ENCODE data around the gene AHNAK. TPM values are rescaled to one million over a fixed set of nuclear protein-coding genes. Genes with fewer than 3 reads are reported as not detected.

AHNAK gene
- total and polyA plus RNA-seq, 2 of the 8 experiments (the other 6 are each of a cell fraction or from before 2014, with no cell fraction given) = 2.0 to 5.8 TPM

GRCh38 chr11:62419943-62420342, 126.7 kb downstream of the AHNAK start (continued):
- TF ChIP-seq, protein P1, sequence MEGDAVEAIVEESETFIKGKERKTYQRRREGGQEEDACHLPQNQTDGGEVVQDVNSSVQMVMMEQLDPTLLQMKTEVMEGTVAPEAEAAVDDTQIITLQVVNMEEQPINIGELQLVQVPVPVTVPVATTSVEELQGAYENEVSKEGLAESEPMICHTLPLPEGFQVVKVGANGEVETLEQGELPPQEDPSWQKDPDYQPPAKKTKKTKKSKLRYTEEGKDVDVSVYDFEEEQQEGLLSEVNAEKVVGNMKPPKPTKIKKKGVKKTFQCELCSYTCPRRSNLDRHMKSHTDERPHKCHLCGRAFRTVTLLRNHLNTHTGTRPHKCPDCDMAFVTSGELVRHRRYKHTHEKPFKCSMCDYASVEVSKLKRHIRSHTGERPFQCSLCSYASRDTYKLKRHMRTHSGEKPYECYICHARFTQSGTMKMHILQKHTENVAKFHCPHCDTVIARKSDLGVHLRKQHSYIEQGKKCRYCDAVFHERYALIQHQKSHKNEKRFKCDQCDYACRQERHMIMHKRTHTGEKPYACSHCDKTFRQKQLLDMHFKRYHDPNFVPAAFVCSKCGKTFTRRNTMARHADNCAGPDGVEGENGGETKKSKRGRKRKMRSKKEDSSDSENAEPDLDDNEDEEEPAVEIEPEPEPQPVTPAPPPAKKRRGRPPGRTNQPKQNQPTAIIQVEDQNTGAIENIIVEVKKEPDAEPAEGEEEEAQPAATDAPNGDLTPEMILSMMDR (IDR thresholded peaks at IDR 0.05; ENCODE audit: control extremely low read depth in 1 of 3, insufficient read depth in 1 of 3, low read depth in 1 of 3, low read length in 3 of 3) = no peak
- TF ChIP-seq SRF (IDR thresholded peaks at IDR 0.05; ENCODE audit: low read depth, low read length) = no peak
- TF ChIP-seq NRF1 (IDR thresholded peaks at IDR 0.05; ENCODE audit: low read depth, low read length) = no peak
- no peak for TF ChIP-seq RFX5 (IDR thresholded peaks at IDR 0.05; ENCODE audit: borderline replicate concordance, low read depth, low read length)
- no peak for TF ChIP-seq TCF12 (IDR thresholded peaks at IDR 0.05; ENCODE audit: low read depth, low read length)
- no peak for TF ChIP-seq CTBP2 (IDR thresholded peaks at IDR 0.05; ENCODE audit: borderline replicate concordance, insufficient read depth, insufficient read length, low read length)
- TF ChIP-seq CBX5 (IDR thresholded peaks at IDR 0.05; ENCODE audit: low read depth, low read length) = no peak
- no peak for TF ChIP-seq CEBPB (IDR thresholded peaks at IDR 0.05; ENCODE audit: low read depth, low read length)
- no peak for TF ChIP-seq BACH1 (IDR thresholded peaks at IDR 0.05; ENCODE audit: low read length)
- TF ChIP-seq, protein P2, sequence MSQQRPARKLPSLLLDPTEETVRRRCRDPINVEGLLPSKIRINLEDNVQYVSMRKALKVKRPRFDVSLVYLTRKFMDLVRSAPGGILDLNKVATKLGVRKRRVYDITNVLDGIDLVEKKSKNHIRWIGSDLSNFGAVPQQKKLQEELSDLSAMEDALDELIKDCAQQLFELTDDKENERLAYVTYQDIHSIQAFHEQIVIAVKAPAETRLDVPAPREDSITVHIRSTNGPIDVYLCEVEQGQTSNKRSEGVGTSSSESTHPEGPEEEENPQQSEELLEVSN (IDR thresholded peaks at IDR 0.05) = no peak
